HG03575 (cell line): Measurements from ENCODE around the gene ADARB1.
"Not testable (repeated sequence)": the region's sequence is repeated elsewhere in the genome, so short reads cannot be mapped to it uniquely, and the experiment has no call there.

Experiments used
- ATAC-seq: cut with Tn5 transposase; IDR thresholded peaks from one replicate; pipeline ENCODE4 v1.9.1; 2021; ENCODE audit not compliant: unreplicated experiment, insufficient number of reproducible peaks, low FRiP score; ENCODE audit errors: extremely low read depth

Gene ADARB1

DNA sequence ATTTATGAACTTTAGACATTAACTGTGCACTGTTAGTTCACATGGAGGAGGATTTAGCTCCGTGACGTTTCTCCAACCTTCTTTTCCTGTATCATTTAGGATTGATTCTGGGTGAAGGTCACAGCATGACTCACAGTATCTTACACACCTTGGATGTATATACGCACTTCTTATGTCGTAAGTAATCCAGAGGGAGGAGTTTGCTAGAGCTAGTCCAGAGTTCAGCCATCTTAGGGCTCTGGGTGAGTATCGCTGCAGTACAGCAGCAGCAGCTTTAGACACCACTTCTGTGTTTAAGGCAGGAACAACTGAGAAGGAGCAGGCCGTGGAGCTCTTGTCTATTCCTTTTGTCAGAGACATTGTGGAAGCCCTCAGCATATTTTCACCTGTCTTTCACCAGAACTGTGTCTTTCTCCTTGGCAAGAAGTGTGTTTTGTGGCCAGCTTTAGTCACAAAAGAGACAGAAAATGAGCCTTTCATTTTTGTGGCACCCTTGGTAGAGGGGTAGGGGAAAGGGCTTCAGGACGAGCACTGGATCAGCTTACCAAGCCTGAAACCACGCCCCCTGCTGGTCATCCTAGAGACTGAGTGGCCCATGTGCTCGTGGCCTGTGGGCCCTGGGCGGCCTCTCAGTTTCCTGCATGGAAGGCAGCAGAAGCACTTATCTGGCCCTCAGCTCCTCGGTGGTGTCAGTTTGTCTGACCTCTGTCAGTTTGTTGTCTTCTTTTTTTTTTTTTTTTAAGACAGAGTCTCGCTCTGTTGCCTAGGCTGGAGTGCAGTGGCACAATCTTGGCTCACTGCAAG, 64.0 kb downstream of the ADARB1 start:
- ATAC-seq, result no peak

DNA sequence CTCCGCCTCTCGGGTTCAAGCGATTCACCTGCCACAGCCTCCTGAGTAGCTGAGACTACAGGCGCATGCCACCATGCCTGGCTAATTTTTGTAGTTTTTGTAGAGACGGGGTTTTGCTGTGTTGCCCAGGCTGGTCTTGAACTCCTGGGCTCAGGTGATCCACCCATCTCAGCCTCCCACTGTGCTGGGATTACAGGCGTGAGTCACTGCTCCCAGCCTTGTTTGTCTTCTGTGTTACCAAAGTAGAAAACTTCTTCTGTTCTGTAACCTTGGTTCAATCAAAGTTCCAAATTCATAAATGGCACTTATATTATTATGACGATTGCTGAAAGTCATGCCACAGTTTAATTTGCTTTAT, 64.6 kb downstream of the ADARB1 start:
- ATAC-seq, result not testable (repeated sequence)

DNA sequence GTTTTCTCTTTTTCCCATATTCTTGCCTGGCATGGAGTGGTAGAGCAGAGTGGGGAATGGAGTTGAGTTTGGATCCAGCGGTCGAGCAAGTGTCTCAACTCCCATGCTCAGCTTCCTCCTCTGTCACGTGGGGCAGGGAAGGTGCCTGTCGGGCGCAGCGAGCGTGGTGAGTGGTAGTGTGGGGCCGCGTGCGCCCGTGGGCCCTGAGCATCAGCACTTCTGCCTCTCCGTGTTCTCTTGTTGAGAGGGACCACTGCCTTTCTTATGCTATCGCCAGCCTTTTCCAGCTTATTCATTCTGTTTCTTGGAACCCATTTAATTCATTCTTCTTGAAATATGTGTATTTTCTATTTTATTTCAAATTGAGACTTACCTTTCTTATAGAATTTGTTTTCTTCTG, 65.1 kb downstream of the ADARB1 start:
- ATAC-seq, result no peak

DNA sequence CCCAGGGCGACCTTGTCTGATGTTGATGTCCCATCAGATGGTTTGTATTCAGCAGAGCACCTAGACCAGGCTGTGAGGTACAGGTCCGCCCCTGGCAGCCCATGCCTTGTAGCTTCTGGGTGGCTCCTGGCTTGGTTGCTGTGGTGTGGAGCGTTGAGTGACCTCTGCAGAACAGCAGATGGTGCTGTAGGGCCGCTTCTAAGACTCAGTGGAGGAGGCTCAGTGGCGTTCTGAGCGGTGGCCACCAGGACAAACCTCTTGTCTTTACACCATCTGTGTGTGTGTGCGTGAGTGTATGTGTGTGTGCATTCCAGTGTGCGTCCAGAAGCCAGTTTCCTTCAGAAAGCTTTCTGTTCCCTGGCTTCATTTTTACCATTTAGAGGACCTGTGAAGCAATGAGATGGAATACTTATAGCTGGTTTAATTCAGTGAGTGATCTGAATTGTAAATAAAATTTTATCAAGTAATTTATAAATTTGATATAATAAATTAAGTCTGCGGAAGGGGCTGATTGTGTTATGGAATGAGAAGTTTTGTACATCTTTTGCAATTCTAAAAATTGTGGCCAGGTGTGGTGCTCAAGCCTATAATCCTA, 66.1 kb downstream of the ADARB1 start:
- ATAC-seq, result no peak

DNA sequence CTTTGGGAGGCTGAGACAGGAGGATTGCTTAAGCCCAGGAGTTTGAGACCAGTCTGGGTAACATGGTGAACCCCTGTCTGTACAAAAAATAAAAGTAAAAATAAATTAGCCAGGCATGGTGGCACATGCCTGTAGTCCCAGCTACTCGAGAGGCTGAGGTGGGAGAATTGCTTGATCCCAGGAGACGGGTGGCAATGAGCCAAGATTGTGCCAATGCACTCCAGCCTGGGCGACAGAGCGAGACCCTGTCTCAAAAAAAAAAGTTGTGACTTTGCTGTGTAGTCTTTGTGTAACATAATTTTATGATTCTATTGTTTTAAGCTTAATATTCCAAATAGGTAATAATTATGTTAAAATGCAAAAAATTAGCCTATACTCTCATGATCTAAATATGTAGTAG, 66.6 kb downstream of the ADARB1 start:
- not testable (repeated sequence) for ATAC-seq

DNA sequence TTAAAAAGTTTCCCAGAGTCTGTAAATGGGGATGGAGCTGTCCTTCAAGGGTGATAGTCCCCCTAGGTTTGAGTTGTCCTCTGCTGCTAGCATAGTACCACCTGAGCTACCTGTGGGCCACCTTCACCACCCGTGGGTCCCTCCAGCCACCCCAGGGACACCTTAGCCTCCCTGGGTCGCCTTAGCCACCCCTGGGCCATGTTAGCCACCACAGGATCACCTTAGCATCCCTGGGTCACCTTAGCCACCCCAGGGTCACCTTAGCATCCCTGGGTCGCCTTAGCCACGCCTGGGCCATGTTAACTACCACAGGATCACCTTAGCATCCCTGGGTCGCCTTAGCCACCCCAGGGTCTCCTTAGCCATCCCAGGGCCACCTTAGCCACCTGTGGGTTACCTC, 67.1 kb downstream of the ADARB1 start:
- ATAC-seq, result no peak

DNA sequence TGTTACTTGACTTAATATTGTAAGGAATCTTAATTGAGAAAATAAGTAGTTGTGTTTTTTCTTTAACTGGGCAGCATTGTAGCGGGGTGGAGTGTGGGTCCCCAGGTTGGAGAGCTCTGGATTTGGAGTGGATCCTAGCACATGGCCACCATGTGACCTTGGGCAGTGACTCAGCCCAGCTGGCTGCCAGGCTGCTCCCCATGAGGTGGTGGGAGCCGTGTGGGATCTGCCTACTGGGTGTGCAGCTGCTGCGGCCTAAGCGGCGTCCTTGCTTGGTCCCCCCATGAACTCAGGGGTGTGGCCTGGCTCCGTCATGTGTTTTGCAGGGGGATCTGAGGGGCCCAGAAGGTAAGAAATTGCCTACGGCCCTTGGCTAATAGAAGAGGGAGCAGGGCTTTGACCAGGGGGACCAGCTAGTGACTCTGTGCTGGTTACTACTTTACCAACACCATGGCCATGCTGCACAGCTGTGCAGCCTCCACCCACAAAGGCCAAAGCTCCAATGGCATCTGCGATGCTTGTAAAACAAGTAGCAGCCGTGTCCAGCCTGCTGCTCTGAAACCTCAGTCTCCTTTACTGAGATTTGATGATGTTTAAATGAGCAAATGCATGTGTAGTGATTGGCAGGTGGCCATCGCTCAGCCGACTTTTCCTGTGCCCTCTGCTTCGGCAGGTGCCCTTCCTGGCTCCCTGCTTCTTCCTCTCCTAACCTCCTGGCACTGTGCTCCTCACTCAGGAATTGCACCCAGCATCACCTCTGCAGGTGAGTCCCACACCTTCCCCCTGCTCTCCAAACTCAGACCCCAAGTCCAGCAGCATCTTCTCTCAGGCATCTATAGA, 68.3 kb downstream of the ADARB1 start:
- ATAC-seq, result no peak

DNA sequence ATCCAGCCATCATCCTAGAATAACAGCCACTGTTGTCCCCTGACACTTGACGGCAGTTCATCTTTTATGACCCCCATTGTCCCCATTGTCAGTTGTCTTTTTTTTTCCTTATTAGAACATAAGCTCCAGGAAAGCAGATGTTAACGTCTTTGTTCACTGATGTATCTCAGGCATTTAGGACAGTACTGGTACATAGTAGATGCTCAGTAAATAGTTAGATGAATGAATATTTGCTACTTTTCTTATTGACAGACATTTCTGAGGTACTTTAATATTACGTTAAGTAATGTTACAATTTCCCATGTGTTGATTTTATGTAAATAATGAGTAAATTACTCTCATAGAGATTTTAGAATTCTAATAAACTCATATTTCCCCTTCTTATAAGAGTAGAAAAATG, 69.5 kb downstream of the ADARB1 start:
- ATAC-seq, result no peak

DNA sequence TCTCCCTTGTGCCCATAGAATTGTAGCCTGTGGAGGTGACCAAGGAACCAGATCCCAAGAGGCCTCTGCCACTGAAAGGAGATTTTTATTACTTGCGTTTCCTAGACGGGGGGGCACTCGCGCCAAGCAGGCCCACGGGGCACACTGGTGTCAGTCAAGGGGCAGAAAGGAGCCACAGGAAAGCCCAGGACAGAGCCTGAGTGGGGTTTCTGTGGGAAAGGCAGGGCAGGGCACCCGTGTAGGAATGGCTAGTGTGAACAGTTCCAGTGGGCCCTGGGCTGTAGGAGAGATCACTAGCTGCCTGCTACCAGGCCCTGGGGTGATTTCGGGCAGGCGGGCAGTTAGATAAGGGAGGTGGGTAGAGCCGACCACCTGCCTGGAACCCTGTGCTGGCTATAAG, 70.8 kb downstream of the ADARB1 start:
- ATAC-seq, result no peak

DNA sequence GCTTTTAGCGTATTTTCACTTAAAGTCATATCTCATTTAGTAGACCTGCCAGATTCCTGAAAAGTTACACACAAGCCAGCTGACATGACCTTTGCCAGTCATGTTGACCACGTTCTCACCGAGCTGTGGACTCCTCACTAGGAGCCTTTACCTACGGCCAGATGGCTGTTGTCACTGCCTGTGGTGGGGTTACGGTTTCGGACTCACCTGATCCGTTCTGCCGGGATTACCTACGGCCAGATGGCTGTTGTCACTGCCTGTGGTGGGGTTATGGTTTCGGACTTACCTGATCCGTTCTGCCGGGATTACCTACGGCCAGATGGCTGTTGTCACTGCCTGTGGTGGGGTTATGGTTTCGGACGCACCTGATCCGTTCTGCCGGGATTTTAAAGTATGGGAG, 71.5 kb downstream of the ADARB1 start:
- ATAC-seq, result not testable (repeated sequence)

DNA sequence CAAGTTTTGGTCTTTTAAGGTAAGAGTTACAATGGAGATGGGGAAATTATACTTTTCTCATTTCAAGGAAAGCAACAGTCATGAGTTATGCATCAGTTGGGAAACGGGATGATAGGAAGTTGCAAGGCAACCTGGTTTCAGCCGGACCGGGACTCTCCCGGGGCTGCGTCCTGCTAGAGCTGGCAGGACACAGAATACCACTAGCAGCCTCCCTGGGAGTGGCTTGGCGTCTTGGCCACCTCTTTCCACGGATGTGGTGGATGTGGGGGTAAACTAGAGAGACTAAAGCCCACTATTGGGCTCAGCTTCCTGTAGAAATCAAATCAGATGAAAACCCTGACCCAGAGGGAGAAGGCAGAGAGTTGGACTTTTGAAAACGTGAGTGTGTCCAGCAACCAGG, 71.9 kb downstream of the ADARB1 start:
- ATAC-seq, result no peak

DNA sequence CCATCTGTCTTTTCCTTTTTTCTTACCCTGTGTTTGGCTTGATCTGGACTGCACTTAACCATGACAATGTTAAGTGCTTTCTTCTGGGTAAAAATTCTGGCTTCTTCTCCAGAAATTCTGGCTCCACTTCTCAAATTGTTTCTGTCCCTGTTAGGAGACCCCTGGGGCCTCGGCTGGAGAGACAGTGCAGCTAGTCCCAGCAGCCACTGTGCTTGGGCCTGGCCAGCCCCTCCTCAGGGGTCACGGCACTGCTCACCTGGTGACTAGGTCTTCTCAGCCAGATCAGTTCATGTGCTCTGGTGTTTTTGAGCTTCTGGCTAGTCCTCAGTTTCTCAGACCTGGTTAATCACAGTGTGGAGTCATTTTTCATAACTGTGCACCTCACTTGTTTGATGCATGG, 72.4 kb downstream of the ADARB1 start:
- no peak for ATAC-seq

DNA sequence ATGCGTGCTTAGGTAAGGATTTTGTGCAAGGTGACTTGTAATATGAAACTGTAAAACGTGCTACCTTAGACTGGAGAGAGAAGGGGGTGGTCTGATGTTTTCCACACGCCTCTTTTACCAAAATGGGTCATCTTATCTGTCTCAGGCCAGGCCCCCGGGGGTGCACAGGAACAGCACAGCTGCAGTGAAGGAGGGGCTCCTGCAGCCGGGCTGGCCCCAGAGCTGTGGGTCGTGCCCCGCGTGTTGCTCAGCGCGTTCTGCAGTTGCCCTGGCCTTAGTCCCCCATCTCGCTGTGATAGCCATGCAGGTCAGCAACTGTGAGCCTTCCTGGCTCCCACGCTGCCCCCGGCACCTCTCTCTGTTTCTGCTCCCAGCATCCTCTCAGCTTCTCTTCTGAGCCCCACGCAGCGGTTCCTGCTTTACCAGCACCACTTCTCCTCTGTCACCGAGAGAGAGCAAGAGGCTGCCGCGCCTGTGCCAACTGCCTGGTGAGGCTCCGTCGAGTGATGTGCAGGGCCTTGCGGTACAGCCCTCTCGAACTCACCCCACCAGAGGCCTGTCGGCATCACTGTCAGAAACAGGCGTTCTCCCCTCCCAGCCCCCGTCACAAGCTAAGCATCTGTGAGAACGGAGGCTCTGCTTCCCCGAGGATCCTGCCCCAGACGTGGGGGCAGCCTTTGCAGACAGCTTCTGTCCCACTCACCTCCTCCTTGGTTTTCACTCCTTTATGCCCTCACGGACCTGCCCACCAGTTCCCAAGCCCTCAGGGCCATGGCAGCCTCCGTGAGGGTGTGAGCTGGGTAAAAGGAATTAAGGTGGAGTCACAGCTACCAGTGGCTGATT, 73.3 kb downstream of the ADARB1 start:
- ATAC-seq, result no peak

DNA sequence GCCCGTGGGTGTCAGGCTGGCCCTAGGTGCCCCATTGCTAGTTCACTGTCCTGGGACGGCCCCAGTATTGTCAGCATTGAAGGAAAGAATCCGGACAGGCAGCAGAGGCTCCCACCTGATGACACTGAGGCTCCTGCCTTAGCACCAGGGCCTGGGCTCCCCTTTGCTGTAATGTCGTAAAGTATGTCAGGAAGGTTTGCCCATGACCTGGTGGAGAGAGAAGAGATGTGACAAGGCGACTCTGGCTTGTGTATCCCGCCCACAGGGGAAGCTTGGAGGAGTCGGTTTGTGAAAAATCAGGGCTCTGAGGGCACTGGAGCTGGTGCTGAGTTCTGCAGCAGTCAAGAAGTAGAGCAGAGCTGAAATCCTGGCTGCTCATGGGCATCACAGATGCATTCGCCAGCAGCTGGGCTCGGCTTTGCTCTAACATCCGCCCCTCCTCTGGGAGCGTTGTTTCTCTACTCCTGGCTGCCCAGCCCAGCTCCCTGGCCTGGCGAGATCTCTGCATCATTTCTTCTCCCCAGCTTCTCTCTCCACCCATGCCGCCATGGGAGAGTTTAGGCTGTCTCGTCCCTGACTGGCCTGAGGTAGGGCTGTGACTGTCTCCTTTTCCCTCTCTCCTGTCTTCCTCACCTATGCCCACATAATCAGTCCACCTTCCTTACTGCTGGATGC, 74.1 kb downstream of the ADARB1 start:
- no peak for ATAC-seq

DNA sequence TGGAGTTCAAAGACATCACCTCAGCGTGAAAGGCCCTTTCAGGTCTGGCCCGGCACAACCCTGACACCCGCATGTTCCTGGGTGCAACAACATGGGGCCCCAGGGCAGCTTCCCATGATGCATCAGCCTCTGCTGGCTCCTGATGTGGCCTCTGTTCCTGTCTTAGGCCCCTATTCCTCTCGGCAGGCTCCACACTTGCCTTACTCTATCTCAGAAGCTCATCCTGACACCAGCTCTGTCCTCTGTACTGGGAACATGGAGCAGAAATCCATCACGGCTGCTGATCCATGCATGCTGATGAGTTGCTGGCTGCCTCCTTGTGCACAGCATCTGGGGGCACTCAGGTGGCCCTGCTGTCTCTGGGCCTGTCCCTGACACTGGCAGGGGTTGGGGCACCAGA, 74.6 kb downstream of the ADARB1 start:
- ATAC-seq, result no peak

DNA sequence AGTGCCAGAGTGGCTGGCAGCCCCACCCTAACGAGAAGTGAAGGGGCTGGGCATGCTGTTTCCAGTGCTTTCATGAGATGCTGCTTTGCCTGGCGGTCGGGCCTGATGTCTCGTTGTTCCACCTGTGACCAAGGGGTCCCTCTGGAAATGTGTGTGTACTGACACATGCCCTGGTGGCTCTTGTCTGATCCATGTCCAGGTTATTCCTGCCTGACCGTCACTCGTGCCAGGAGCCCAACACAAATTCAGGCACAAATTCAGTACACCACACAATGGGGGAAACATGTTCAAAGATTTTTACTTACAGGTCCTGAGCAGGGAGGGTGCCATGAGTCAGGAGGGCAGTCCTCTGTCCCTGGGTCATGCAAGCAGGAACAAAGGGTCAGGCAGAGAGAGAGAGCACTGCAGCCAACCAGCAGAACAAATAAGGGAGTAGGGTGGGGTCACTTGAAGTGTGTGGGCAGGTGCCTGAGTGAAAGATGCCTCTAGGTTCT, 76.3 kb downstream of the ADARB1 start:
- no peak for ATAC-seq

DNA sequence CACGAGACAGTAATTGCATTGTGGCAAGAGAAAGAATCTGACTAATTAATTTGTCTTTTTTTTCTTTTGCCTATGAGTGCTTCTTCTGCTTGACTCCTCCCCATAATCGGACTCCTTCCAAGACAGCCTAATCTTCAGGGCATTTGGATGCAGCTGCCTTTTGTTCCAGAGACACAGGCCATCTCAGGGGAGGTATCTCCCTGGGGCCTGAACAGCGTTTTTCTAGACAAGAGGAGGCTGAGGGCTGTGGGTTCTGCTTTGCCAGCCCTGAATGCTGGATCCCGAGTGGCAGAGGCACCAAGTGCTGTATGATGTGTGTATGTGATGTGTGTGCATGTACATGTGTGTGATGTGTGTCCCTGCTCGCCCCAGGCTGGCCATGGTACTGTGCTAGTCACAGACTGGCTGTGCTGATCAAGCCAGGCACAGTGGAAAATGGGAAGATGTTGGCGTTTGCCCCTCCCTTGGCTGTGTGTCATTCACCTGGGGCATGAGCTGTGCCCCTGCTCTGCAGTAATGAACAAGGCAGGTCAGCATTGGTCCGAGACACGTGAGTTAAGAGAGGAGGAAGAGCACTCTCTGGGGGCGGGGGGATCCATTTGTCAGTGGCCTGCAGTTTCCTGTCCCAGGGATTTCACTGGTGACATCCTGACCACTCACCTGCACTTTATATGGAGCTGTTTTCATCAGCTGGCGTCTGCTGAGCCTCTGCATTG, 77.2 kb downstream of the ADARB1 start:
- ATAC-seq, result no peak

DNA sequence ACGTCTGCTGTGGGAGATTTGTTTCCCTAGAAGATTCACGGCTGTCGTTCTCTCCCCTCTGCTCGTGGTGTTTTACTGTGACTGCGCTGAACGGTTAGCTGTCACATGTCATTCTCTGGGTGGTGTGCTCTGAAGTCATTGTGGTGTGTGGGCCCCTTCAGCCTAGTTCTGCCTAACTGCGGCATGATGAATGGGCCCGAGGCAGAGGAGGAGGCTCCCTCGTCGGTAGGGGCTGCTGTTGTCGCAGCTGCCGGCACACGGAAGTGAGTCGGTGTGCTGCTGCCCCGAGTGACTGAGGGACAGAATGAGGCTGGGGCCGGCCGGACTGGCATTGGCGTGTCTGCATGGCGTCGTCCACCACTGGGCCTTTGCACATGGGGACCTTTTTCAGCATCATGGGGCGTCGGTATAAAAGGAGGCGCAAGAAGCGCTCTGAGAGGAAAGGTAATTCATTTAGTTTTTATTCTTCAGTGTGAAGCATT, 77.9 kb downstream of the ADARB1 start:
- no peak for ATAC-seq
